ENCODE measurements around the gene EHMT2.
"Not testable (repeated sequence)": the region's sequence is repeated elsewhere in the genome, so short reads cannot be mapped to it uniquely, and the experiment has no call there.

The EHMT2 gene

GRCh38 chr6:31915351-31915750, 17.9 kb upstream of the EHMT2 start:
- no peak for DNase-seq

GRCh38 chr6:31911826-31912585, 14.5 kb upstream of the EHMT2 start:
- DNase-seq: no peak

- not testable (repeated sequence) for DNase-seq
Observed at GRCh38 chr6:31909298-31909697, 11.8 kb upstream of the EHMT2 start.

GRCh38 chr6:31908791-31909190, 11.3 kb upstream of the EHMT2 start:
- DNase-seq: no peak

GRCh38 chr6:31908255-31908654, 10.8 kb upstream of the EHMT2 start:
- not testable (repeated sequence) for DNase-seq

GRCh38 chr6:31907158-31907813, 9.8 kb upstream of the EHMT2 start:
- no peak for DNase-seq

- not testable (repeated sequence) for DNase-seq
Observed at GRCh38 chr6:31906727-31907126, 9.2 kb upstream of the EHMT2 start.

GRCh38 chr6:31906122-31906521, 8.6 kb upstream of the EHMT2 start:
- DNase-seq: no peak

GRCh38 chr6:31905041-31905440, 7.5 kb upstream of the EHMT2 start:
- DNase-seq: no peak

GRCh38 chr6:31903957-31904356, 6.5 kb upstream of the EHMT2 start:
- DNase-seq: no peak

GRCh38 chr6:31901953-31902643, 4.6 kb upstream of the EHMT2 start, which contains the start of gene ZBTB12:
Gene ZBTB12 (minus strand): TSS chr6:31902086. CDS start chr6:31901305, 781 bp downstream.
- DNase-seq: peak in 50 of 51 donors; percentile 62 to 97 (median 93)

- DNase-seq: peak in 38 of 51 donors; percentile 20 to 76 (median 53)
Observed at GRCh38 chr6:31901415-31901952, 4.0 kb upstream of the EHMT2 start.

- DNase-seq: peak in 15 of 51 donors; percentile 14 to 53 (median 45)
Observed at GRCh38 chr6:31900917-31901414, 3.5 kb upstream of the EHMT2 start.

GRCh38 chr6:31899882-31900722, 2.6 kb upstream of the EHMT2 start:
- DNase-seq: peak in 1 of 51 donors; percentile 20

- DNase-seq: peak in 1 of 51 donors; percentile 12
Observed at GRCh38 chr6:31899215-31899614, 1.7 kb upstream of the EHMT2 start.

GRCh38 chr6:31898383-31899011, 999 bp upstream of the EHMT2 start:
- peak in 9 of 51 donors; percentile 8 to 79 (median 23) for DNase-seq

GRCh38 chr6:31896856-31897611, 464 bp downstream of the EHMT2 start:
- DNase-seq: peak in 4 of 51 donors; percentile 19 to 55 (median 41)

- DNase-seq: no peak
Observed at GRCh38 chr6:31896493-31896855, 1.0 kb downstream of the EHMT2 start.

- no peak for DNase-seq
Observed at GRCh38 chr6:31892821-31893220, 4.7 kb downstream of the EHMT2 start.

Measured in hypothalamus (tissue), 51 donors.